ENCODE measurements around the gene CHI3L1. TPM values are rescaled to one million over a fixed set of nuclear protein-coding genes. Genes with fewer than 3 reads are reported as not detected.

The CHI3L1 gene
- total RNA-seq, 4 donors from 2014 or later = 1.3 to 2.1 (median 1.7) TPM; not detected in 1

DNA sequence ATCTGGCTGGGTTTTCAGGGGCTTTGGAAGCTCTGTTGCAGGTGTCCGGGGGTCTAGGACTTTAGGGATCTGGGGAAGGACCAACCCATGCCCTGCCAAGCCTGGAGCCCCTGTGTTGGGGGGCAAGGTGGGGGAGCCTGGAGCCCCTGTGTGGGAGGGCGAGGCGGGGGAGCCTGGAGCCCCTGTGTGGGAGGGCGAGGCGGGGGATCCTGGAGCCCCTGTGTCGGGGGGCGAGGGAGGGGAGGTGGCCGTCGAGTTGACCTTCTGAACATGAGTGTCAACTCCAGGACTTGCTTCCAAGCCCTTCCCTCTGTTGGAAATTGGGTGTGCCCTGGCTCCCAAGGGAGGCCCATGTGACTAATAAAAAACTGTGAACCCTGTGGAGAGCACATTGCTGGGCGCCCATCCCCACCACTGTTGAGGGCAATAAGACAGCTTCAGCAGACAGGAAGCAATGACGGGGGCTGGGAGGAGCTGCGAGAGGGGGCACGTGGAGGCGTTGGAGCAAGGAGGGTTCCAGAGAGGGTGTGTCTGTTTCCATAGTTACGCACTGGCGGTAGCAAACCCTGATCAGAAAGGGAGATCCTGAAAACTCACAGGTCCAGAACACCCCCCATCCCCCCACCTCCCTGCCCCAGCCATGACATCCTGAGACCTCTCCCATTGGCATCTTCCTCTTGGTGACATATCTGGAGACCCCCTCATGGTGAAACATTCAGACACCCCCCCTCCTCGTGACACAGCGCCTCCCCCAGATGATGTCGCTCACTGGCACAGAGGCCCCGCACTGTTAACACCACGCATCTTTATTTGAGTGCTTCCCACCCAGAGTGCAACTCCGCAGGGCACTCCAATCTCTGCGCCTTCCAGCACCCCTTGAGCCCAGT, 19.2 kb downstream of the CHI3L1 start:
- TF ChIP-seq POLR2A (IDR thresholded peaks at IDR 0.05; ENCODE audit: low read depth) (no peak), EP300 (IDR thresholded peaks at IDR 0.05) (no peak), POLR2AphosphoS5 (IDR thresholded peaks at IDR 0.05) (no peak)
- TF ChIP-seq, protein P1, sequence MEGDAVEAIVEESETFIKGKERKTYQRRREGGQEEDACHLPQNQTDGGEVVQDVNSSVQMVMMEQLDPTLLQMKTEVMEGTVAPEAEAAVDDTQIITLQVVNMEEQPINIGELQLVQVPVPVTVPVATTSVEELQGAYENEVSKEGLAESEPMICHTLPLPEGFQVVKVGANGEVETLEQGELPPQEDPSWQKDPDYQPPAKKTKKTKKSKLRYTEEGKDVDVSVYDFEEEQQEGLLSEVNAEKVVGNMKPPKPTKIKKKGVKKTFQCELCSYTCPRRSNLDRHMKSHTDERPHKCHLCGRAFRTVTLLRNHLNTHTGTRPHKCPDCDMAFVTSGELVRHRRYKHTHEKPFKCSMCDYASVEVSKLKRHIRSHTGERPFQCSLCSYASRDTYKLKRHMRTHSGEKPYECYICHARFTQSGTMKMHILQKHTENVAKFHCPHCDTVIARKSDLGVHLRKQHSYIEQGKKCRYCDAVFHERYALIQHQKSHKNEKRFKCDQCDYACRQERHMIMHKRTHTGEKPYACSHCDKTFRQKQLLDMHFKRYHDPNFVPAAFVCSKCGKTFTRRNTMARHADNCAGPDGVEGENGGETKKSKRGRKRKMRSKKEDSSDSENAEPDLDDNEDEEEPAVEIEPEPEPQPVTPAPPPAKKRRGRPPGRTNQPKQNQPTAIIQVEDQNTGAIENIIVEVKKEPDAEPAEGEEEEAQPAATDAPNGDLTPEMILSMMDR (IDR thresholded peaks at IDR 0.05) = no peak
- peaks cover 0 to 12% (median 0%) of the 10 kb centered on the region in 4 donors for H3K27me3 ChIP-seq
- intact Hi-C loops (cut with DNase I) = no loop called here
- H3K9me3 ChIP-seq = no peaks in the 10 kb centered on the region
- no peaks in the 10 kb centered on the region for H3K4me1 ChIP-seq
- no peak overlapping the region for H3K4me3 ChIP-seq
- no peak for DNase-seq (ENCODE audit: extremely low spot score)
- no peak overlapping the region for H3K27ac ChIP-seq (replicated peaks in 1 of 4)
- H3K36me3 ChIP-seq = no peaks in the 10 kb centered on the region
- WGBS = 85% methylated on average over 17 of the region's 23 CpGs

DNA sequence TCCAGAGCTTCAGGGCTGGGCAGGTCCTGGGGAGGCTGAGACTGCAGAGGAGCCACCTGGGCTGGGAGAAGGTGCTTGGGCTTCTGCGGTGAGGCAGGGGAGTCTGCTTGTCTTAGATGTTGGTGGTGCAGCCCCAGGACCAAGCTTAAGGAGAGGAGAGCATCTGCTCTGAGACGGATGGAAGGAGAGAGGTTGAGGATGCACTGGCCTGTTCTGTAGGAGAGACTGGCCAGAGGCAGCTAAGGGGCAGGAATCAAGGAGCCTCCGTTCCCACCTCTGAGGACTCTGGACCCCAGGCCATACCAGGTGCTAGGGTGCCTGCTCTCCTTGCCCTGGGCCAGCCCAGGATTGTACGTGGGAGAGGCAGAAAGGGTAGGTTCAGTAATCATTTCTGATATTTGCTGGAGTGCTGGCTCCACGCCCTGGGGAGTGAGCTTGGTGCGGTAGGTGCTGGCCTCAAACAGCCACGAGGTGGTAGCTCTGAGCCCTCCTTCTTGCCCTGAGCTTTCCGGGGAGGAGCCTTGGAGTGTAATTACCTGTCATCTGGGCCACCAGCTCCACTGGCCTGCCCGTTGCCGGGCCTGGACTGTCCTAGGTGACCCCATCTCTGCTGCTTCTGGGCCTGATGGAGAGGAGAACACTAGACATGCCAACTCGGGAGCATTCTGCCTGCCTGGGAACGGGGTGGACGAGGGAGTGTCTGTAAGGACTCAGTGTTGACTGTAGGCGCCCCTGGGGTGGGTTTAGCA, 20.1 kb downstream of the CHI3L1 start:
- intact Hi-C loops (cut with DNase I) = no loop called here
- Histone ChIP-seq H3K36me3 (no peaks in the 10 kb centered on the region), H3K4me1 (no peaks in the 10 kb centered on the region), H3K9me3 (no peaks in the 10 kb centered on the region), H3K27me3 (peaks cover 0 to 19% (median 0%) of the 10 kb centered on the region in 4 donors), H3K4me3 (no peak overlapping the region), H3K27ac (replicated peaks in 1 of 4) (no peak overlapping the region)
- TF ChIP-seq EP300 (IDR thresholded peaks at IDR 0.05) = no peak
- TF ChIP-seq POLR2AphosphoS5 (IDR thresholded peaks at IDR 0.05) = no peak
- TF ChIP-seq, protein P1 (IDR thresholded peaks at IDR 0.05) = no peak
- no peak for TF ChIP-seq POLR2A (IDR thresholded peaks at IDR 0.05; ENCODE audit: low read depth)
- 77% methylated on average over 6 of the region's 14 CpGs for WGBS
- no peak for DNase-seq (ENCODE audit: extremely low spot score)

- no peak overlapping the region for H3K27ac ChIP-seq (replicated peaks in 1 of 4)
- H3K27me3 ChIP-seq = peaks cover 0 to 19% (median 0%) of the 10 kb centered on the region in 4 donors
- 97% methylated on average over 7 of the region's 8 CpGs for WGBS
- TF ChIP-seq, protein P1 (IDR thresholded peaks at IDR 0.05) = no peak
- TF ChIP-seq POLR2AphosphoS5 (IDR thresholded peaks at IDR 0.05) (no peak), POLR2A (IDR thresholded peaks at IDR 0.05; ENCODE audit: low read depth) (no peak)
- no peaks in the 10 kb centered on the region for H3K36me3 ChIP-seq
- no peak overlapping the region for H3K4me3 ChIP-seq
- H3K4me1 ChIP-seq = no peaks in the 10 kb centered on the region
- H3K9me3 ChIP-seq = no peaks in the 10 kb centered on the region
- DNase-seq (ENCODE audit: extremely low spot score) = no peak
- intact Hi-C loops (cut with DNase I) = no loop called here
Measured at GRCh38 chr1:203165800-203166161, 20.7 kb downstream of the CHI3L1 start.

DNA sequence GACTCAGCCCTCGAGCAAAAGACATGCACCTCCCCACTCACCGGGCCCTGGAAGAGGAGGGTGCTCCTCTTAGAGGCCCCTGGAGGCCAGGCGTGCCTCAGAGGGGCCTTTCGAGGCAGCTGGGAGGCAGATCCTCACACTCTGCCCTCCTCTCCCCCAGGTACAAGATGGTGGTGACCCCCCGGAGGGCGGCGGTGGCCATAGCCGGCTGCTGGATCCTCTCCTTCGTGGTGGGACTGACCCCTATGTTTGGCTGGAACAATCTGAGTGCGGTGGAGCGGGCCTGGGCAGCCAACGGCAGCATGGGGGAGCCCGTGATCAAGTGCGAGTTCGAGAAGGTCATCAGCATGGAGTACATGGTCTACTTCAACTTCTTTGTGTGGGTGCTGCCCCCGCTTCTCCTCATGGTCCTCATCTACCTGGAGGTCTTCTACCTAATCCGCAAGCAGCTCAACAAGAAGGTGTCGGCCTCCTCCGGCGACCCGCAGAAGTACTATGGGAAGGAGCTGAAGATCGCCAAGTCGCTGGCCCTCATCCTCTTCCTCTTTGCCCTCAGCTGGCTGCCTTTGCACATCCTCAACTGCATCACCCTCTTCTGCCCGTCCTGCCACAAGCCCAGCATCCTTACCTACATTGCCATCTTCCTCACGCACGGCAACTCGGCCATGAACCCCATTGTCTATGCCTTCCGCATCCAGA, 21.3 kb downstream of the CHI3L1 start:
- intact Hi-C loops (cut with DNase I) = no loop called here
- Histone ChIP-seq H3K36me3 (no peaks in the 10 kb centered on the region), H3K4me3 (no peak overlapping the region), H3K27me3 (peaks cover 0 to 19% (median 0%) of the 10 kb centered on the region in 4 donors), H3K4me1 (no peaks in the 10 kb centered on the region), H3K9me3 (no peaks in the 10 kb centered on the region), H3K27ac (replicated peaks in 1 of 4) (no peak overlapping the region)
- no peak for DNase-seq (ENCODE audit: extremely low spot score)
- WGBS = 93% methylated on average over 21 of the region's 28 CpGs
- TF ChIP-seq EP300 (IDR thresholded peaks at IDR 0.05) (no peak), POLR2AphosphoS5 (IDR thresholded peaks at IDR 0.05) (no peak), POLR2A (IDR thresholded peaks at IDR 0.05; ENCODE audit: low read depth) (no peak)
- TF ChIP-seq, protein P1 (IDR thresholded peaks at IDR 0.05) = no peak

All from esophagus muscularis mucosa (tissue), 4 donors.